GM15510 (cell line): Measurements from ENCODE around the gene SOCS6.

Source experiments
- POLR2A ChIP-seq: IDR thresholded peaks from 3 replicates; pipeline ENCODE4 v1.6.1; 2011; ENCODE audit warnings: borderline replicate concordance; ENCODE audit not compliant: insufficient read length; ENCODE audit errors: extremely low read depth

SOCS6 gene

DNA sequence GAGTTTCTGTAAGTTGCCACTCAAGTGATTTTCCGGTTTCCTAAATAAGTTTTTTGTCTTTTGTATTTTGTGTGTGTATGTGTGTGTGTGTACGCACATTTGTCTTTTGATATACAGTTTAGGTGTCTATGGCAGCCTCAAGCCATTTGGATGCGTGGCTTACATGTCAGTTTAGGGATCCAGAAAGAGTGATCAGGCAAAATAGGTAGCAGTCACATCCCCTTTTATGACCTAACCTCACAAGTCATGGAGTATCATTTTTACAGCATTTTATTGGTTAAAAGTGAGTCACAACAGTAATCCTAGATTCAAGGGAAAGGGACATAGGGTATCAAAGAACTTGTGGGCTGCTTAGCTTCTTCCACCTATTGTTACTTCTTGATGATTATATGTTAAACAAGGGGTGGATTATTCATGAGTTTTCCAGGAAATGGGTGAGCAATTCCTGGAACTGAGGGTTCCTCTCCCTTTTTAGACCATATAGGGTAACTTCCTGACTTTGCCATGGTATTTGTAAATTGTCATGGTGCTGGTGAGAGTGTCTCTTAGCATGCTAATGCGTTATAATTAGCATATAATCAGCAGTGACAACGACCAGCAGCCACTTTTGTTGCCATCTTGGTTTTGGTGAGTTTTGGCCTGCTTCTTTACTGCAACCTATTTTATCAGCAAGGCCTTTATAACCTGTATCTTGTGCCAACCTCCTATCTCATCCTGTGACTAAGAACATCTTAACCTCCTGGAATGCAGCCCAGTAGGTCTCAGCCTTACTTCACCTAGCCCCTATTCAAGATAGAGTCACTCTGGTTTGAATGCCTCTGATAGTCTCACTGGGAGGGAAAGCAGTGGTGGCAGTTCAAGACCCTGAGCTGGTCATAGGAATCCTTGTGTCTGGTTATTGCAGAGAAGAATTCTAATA is 8.6 kb upstream of the SOCS6 start:
- TF ChIP-seq POLR2A, result no peak

DNA sequence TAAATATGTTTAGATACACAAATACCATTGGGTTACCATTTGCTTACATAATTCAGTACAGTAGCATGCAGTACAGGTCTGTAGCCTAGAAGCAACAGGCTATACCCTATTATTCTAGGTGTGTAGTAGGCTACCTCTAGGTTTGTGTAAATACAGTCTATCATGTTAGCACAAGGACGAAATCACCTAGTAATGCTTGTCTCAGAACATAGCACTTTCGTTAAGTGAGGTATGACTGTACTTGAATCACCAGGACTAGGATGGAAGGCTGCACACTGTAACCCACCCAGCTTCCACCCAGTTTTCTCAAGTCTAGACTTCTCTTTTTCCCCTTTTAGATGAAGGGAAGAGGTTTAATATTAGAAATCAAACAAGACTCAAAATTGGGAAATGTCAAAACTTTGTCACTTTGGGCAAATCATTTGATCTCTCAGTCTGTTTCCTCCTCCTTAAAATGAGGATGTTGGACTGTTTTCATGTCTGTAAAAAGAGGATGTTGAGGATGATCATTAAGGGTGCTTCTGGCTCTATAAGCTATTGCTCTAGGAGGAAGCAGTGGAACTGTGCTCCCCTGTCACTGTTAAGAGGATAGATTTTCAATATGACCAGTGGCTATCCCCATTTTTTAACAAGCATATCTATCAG is 3.7 kb upstream of the SOCS6 start:
- TF ChIP-seq POLR2A, result no peak

- TF ChIP-seq POLR2A, result no peak
These were observed 1.1 kb upstream of the SOCS6 start for GRCh38 chr18:70287731-70288130.

- TF ChIP-seq POLR2A, result no peak
These were observed 534 bp upstream of the SOCS6 start for GRCh38 chr18:70288171-70288850.

GRCh38 chr18:70289351-70290312 is 787 bp downstream of the SOCS6 start:
- TF ChIP-seq POLR2A, result no peak

DNA sequence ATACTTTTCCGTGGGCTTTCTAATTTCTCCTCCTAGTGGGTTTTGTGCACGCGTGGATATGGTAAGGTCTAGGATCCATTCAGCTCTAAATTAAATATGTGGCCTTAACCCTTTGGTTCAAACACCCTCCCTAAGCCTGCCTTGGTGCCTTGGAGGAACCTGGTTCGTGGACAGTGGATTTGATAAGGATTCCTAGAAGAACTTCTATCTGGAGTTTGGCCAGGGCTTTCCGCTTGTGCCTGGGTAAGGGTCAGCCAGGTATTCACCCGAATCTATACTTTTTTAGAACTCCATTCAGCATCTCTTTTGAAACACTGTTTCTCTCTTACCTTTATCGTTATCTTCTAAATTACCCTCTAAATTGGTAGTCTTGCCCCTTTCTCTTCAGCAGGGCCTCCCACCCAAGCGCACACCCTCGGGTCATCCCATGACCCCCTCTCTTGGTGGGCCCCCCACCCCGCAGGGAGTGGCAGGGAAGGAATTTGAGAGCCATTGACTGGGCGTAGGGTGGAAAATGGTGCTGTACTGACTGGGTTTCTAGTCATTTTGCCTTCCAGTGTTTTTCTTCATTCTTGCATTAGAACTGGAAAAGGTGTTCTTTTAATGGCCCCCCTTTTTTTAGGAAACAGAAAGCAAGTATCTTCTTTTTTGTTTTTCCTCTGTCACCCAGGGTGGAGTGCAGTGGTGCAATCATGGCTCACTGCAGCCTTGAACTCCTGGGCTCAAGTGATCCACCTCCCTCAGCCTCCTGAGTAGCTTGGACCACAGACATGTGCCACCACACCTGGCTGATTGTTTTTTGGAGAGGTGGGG is 1.8 kb downstream of the SOCS6 start:
- no peak for TF ChIP-seq POLR2A

GRCh38 chr18:70291295-70291574 is 2.4 kb downstream of the SOCS6 start:
- TF ChIP-seq POLR2A, result no peak

DNA sequence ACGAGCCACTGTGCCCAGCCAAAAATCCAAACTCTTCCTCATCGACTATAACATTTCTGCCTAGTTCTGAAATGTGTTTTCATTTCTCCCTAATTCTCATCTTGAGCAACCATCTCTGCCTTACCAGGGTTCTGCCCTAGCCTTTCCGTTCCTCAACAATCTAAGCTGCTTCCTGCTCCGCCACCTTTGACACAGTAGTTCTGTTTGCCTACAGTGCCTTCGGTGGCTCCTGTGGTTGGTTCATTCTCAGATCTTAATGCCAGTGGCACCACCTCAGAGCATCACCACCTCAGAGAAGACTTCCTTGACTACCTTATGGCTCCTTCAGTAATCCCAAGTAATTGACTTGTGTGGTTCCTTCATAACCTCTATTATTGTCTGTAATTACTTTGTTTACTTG is 3.8 kb downstream of the SOCS6 start:
- TF ChIP-seq POLR2A, result no peak

DNA sequence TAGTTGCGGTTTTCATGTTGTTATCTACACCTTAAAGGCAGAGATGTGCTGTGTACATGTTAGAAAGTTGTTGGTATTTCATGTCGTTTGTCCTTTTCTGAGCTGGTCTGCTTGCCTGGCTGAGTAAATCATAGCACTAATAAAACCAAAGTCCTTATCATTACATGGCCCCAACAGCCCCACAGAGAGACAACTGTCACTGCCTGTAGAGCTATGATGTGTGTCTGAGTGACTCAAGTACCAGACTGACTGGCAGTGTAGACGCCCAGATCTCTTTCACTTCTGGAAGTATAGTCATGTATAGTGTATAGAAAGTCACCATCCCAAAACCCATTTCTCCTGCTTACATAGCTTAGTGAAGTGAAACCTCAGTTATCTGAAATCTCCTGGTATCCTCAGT is 4.3 kb downstream of the SOCS6 start:
- TF ChIP-seq POLR2A, result no peak

DNA sequence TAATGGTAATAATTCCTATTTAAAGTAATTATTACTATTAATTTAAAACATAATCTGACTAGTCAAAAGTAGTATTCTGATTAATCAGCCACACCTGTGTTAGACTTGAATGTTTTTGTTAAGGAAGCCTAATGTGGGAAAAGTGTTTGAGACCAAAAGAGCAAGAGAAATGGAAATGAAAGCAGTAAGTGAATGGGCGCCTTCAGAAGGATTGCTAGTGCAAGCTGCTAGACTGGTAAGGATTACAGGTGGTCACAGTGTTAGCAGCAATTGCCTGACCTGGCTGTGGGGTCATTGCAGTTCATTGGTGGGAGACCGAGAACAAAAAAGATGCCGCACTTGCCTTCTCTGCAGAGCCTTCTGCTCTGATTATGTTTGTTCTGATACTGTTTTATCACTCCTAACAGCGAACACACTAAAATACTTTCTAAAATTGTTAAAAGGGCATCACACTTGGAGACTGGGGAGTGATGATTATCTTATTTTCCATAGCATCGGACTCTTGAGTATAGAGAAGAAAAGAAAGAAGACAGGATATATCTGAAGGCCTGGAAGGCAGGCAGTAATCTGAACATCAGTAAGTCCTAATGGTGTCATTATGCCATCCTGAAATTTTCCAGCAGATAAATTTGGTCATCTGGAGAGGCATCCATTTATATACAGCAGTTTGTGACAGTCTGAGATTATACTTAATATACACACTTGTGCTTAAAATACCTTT is 5.8 kb downstream of the SOCS6 start:
- no peak for TF ChIP-seq POLR2A

- TF ChIP-seq POLR2A, result no peak
These were observed 6.6 kb downstream of the SOCS6 start for GRCh38 chr18:70295192-70296188.

DNA sequence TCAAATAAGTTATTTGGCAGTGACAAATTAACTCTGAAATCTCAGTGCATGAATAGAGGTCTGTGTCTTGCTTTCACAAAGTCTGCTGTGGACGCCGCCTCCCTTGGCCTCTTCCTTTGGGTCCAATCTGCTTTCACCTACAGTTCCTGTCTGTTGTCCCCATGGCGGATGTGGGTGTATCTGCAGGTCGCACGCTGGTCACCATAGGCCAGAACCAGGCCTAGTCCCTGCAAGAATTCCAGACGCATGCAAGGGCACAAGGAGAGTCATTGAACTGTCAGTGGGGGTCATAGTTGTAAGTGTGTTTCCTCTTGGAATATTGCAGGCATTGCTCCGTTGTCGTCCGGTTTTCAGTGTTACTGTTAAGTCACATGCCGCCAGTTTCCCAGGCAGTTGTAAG is 7.4 kb downstream of the SOCS6 start:
- no peak for TF ChIP-seq POLR2A
